ENCODE results near the gene STAU1. TPM values are rescaled to one million over a fixed set of nuclear protein-coding genes. Genes with fewer than 3 reads are reported as not detected.
"Not testable (repeated sequence)": the region's sequence is repeated elsewhere in the genome, so short reads cannot be mapped to it uniquely, and the experiment has no call there.

The STAU1 gene
- total and polyA plus RNA-seq, 4 donors: 29.3 to 84.9 (median 56.3) TPM

DNA sequence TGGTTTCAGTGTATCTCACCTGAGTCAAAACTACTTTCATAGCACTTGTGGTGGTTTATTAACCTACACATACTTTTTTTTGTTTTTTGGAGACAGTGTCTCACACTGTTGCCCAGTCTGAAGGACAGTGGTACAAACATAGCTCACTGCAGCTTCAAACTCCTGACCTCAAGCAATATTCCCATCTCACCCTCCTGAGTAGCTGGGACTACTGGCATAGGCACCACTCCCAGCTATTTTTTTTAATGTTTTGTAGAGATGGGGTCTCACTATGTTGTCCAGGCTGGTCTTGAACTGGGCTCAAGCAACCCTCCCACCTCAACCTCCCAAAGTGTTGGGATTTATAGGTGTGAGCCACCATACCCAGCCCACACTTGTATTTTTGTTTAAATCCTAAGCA is 49.7 kb downstream of the STAU1 start:
- Histone ChIP-seq H3K36me3 (ENCODE audit: control insufficient read depth in 4 of 4, insufficient read depth in 4 of 4, low read length in 4 of 4) (peaks cover 8 to 14% (median 10%) of the 10 kb centered on the region in 4 donors), H3K27ac (ENCODE audit: low read depth in 1 of 2, low read length in 1 of 2) (peak overlapping the region in 1 of 2 donors; percentile 20), H3K4me3 (no peak overlapping the region), H3K9me3 (ENCODE audit: control insufficient read depth in 4 of 4, insufficient read depth in 3 of 4, low read length in 3 of 4) (no peaks in the 10 kb centered on the region), H3K4me1 (ENCODE audit: control insufficient read depth in 5 of 5, insufficient read depth in 5 of 5, low read length in 5 of 5) (peaks cover 0 to 12% (median 3%) of the 10 kb centered on the region in 5 donors), H3K27me3 (ENCODE audit: control insufficient read depth in 3 of 3, insufficient read depth in 3 of 3, low read length in 2 of 3) (no peaks in the 10 kb centered on the region), H3K9ac (ENCODE audit: insufficient read depth in 1 of 2, low read length in 2 of 2) (no peak overlapping the region)
- TF ChIP-seq, protein P1, sequence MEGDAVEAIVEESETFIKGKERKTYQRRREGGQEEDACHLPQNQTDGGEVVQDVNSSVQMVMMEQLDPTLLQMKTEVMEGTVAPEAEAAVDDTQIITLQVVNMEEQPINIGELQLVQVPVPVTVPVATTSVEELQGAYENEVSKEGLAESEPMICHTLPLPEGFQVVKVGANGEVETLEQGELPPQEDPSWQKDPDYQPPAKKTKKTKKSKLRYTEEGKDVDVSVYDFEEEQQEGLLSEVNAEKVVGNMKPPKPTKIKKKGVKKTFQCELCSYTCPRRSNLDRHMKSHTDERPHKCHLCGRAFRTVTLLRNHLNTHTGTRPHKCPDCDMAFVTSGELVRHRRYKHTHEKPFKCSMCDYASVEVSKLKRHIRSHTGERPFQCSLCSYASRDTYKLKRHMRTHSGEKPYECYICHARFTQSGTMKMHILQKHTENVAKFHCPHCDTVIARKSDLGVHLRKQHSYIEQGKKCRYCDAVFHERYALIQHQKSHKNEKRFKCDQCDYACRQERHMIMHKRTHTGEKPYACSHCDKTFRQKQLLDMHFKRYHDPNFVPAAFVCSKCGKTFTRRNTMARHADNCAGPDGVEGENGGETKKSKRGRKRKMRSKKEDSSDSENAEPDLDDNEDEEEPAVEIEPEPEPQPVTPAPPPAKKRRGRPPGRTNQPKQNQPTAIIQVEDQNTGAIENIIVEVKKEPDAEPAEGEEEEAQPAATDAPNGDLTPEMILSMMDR (IDR thresholded peaks at IDR 0.05; ENCODE audit: control extremely low read depth, extremely low read depth): no peak
- ATAC-seq (ENCODE audit: insufficient read depth, low FRiP score) (no peak), DNase-seq (no peak)

DNA sequence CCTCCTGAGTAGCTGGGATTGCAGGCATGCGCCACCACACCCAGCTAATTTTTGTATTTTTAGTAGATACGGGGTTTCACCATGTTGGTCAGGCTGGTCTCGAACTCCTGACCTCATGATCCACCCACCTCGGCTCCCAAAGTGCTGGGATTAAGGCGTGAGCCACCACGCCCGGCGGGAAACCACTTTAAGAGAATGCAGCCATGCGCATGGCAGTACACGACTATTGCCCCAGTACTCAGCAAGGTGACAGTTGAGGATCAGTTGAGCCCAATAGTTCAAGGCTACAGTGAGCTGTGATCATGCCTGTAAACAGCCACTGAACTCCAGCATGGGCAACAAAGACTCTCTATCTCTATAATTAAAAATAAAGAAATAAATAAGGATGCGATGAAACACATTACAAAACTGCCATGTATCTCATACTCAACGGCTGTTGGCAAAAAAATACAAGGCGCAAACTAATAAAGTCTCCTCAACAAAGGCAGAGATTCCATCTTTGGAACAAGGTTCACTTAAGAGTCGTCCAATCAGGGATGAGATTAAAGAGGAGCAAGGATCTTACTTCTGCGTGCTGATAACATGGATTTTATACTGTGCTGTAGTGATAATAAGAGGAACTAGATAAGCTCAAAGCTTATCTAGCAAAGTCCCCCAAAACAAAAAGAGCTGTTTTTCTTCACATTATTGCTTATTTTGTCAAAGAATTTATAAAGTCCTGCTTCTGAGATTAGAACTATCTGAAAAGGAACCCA is 51.1 kb downstream of the STAU1 start:
- peaks cover 0 to 12% (median 3%) of the 10 kb centered on the region in 5 donors for H3K4me1 ChIP-seq (ENCODE audit: control insufficient read depth in 5 of 5, insufficient read depth in 5 of 5, low read length in 5 of 5)
- ATAC-seq (ENCODE audit: insufficient read depth, low FRiP score) (no peak), DNase-seq (no peak)
- no peak overlapping the region for H3K27ac ChIP-seq (ENCODE audit: low read depth in 1 of 2, low read length in 1 of 2)
- no peak overlapping the region for H3K4me3 ChIP-seq
- H3K36me3 ChIP-seq (ENCODE audit: control insufficient read depth in 4 of 4, insufficient read depth in 4 of 4, low read length in 4 of 4): peaks cover 8 to 16% (median 11%) of the 10 kb centered on the region in 4 donors
- no peaks in the 10 kb centered on the region for H3K9me3 ChIP-seq (ENCODE audit: control insufficient read depth in 4 of 4, insufficient read depth in 3 of 4, low read length in 3 of 4)
- WGBS, 2 donors: 93 to 97% methylated on average over 15 of the region's 15 CpGs
- TF ChIP-seq, protein P1 (IDR thresholded peaks at IDR 0.05; ENCODE audit: control extremely low read depth, extremely low read depth): no peak
- no peak overlapping the region for H3K9ac ChIP-seq (ENCODE audit: insufficient read depth in 1 of 2, low read length in 2 of 2)
- no peaks in the 10 kb centered on the region for H3K27me3 ChIP-seq (ENCODE audit: control insufficient read depth in 3 of 3, insufficient read depth in 3 of 3, low read length in 2 of 3)

DNA sequence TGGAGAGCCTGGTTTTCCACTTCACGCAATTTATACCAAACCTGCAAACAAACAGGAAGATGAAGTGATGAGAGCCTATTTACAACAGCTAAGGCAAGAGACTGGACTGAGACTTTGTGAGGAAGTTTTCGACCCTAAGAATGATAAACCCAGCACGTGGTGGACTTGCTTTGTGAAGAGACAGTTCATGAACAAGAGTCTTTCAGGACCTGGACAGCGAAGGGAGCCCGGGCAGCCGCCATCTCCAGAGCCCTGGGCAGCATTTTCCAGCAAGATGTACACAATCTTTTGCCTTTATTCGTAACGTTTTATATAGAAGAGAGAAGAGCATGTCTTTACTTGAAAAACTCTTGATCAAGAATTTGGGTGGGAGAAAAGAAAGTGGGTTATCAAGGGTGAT is 53.3 kb downstream of the STAU1 start:
- H3K27me3 ChIP-seq (ENCODE audit: control insufficient read depth in 3 of 3, insufficient read depth in 3 of 3, low read length in 2 of 3); H3K9ac ChIP-seq (ENCODE audit: insufficient read depth in 1 of 2, low read length in 2 of 2); DNase-seq; ATAC-seq (ENCODE audit: insufficient read depth, low FRiP score); H3K9me3 ChIP-seq (ENCODE audit: control insufficient read depth in 4 of 4, insufficient read depth in 3 of 4, low read length in 3 of 4); H3K4me3 ChIP-seq; H3K27ac ChIP-seq (ENCODE audit: low read depth in 1 of 2, low read length in 1 of 2); H3K4me1 ChIP-seq (ENCODE audit: control insufficient read depth in 5 of 5, insufficient read depth in 5 of 5, low read length in 5 of 5): not testable (repeated sequence)
- 89 to 92% methylated on average over 8 of the region's 8 CpGs for WGBS, 2 donors
- peaks cover 11 to 21% (median 12%) of the 10 kb centered on the region in 4 donors for H3K36me3 ChIP-seq (ENCODE audit: control insufficient read depth in 4 of 4, insufficient read depth in 4 of 4, low read length in 4 of 4)

DNA sequence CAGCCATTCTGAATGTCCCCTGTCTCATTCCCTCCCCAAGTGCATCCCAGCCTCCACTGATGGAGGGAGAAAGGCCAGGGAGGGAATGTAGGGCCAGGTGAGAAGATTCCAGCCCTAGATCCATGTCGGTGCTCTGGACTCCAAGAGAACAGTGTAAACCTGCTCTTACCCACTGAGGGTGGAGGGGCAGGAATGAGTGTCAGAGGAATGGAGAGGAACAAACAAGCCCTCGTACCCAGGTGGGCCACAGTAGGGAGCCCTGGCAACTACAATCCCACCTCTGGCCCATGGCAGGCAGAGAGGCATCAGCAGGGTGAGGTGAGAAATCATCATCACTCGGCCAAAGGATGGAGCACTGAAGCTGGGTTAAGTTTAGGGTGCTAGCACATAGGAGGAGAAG is 54.6 kb downstream of the STAU1 start:
- Histone ChIP-seq H3K4me1 (ENCODE audit: control insufficient read depth in 5 of 5, insufficient read depth in 5 of 5, low read length in 5 of 5) (no peaks in the 10 kb centered on the region), H3K4me3 (no peak overlapping the region), H3K36me3 (ENCODE audit: control insufficient read depth in 4 of 4, insufficient read depth in 4 of 4, low read length in 4 of 4) (peaks cover 11 to 17% (median 14%) of the 10 kb centered on the region in 4 donors), H3K9me3 (ENCODE audit: control insufficient read depth in 4 of 4, insufficient read depth in 3 of 4, low read length in 3 of 4) (no peaks in the 10 kb centered on the region), H3K9ac (ENCODE audit: insufficient read depth in 1 of 2, low read length in 2 of 2) (no peak overlapping the region), H3K27me3 (ENCODE audit: control insufficient read depth in 3 of 3, insufficient read depth in 3 of 3, low read length in 2 of 3) (no peaks in the 10 kb centered on the region), H3K27ac (ENCODE audit: low read depth in 1 of 2, low read length in 1 of 2) (no peak overlapping the region)
- ATAC-seq (ENCODE audit: insufficient read depth, low FRiP score): no peak
- WGBS, 2 donors: 88 to 89% methylated on average over 3 of the region's 3 CpGs
- no peak for DNase-seq
- TF ChIP-seq, protein P1 (IDR thresholded peaks at IDR 0.05; ENCODE audit: control extremely low read depth, extremely low read depth): no peak

Data from lung (tissue), 12 donors.